OCI-LY7 (cell line): ENCODE measurements around the gene HDAC9. TPM values are rescaled to one million over a fixed set of nuclear protein-coding genes. Genes with fewer than 3 reads are reported as not detected.

Experiments used
- BruUV-seq: library from RNA; stranded (reverse); fragments of 400-500 nt; replicated peaks from 2 replicates; lab custom pipeline; 2021; lab: Mats Ljungman, UMichigan
- CTCF ChIA-PET: fragments of 300-600 bp; sonication (Branson Sonifier 250); formaldehyde crosslinking; loops from one replicate; lab custom pipeline; 2022; ENCODE audit warnings: antibody characterized with exemption; ENCODE audit not compliant: unreplicated experiment; lab: Charles Lee
- POLR2A ChIA-PET: fragments of 300-600 bp; sonication (Branson Sonifier 250); formaldehyde crosslinking; loops from one replicate; lab custom pipeline; 2022; ENCODE audit warnings: antibody characterized with exemption; lab: Charles Lee
- DNase-seq: peaks from one replicate; pipeline ENCODE4 v3.0.0-alpha.2; 2015; ENCODE audit warnings: low spot score
- H2AFZ ChIP-seq: fragments of 200-600 bp; sonication (generic), shearing (Covaris generic); 2 replicates; pipeline ENCODE4 v1.6.1; 2014; ENCODE audit warnings: mild to moderate bottlenecking, antibody characterized with exemption, low read length, moderate library complexity
- H3K27ac ChIP-seq: fragments of 200-600 bp; sonication (generic); 2 replicates; pipeline ENCODE4 v1.5.1; 2014; ENCODE audit warnings: mixed run types, low read depth, mild to moderate bottlenecking, moderate library complexity, low read length, inconsistent platforms; ENCODE audit not compliant: poor library complexity, severe bottlenecking
- H3K36me3 ChIP-seq: fragments of 200-600 bp; sonication (generic); 2 replicates; pipeline ENCODE4 v1.6.1; 2014; ENCODE audit warnings: mild to moderate bottlenecking, antibody characterized with exemption, low read length, moderate library complexity, mixed read lengths; ENCODE audit not compliant: insufficient read depth
- H3K4me1 ChIP-seq: fragments of 200-600 bp; sonication (generic); 2 replicates; pipeline ENCODE4 v1.5.1; 2014; ENCODE audit warnings: mild to moderate bottlenecking, low read length; ENCODE audit not compliant: insufficient read depth, poor library complexity, severe bottlenecking
- H3K4me2 ChIP-seq: fragments of 200-600 bp; sonication (generic); 2 replicates; pipeline ENCODE4 v1.6.1; 2014; ENCODE audit warnings: mild to moderate bottlenecking, low read length
- H3K4me3 ChIP-seq: fragments of 200-600 bp; sonication (generic); 2 replicates; pipeline ENCODE4 v1.5.1; 2014; ENCODE audit warnings: mild to moderate bottlenecking, low read depth, low read length; ENCODE audit not compliant: poor library complexity, severe bottlenecking
- H3K79me2 ChIP-seq: fragments of 200-600 bp; sonication (generic); 2 replicates; pipeline ENCODE4 v1.6.1; 2016; ENCODE audit warnings: low read depth, mild to moderate bottlenecking, low read length, moderate library complexity, mixed read lengths; ENCODE audit not compliant: insufficient read depth
- H3K9me2 ChIP-seq: fragments of 200-600 bp; sonication (generic); 2 replicates; pipeline ENCODE4 v1.6.1; 2016; ENCODE audit warnings: mild to moderate bottlenecking, low read length, mixed read lengths; ENCODE audit not compliant: insufficient read depth
- H3K9me3 ChIP-seq: fragments of 200-600 bp; sonication (generic); 2 replicates; pipeline ENCODE4 v1.6.1; 2014; ENCODE audit warnings: mild to moderate bottlenecking, mixed run types, low read length, mixed read lengths
- H4K20me1 ChIP-seq: fragments of 200-600 bp; sonication (generic); 2 replicates; pipeline ENCODE4 v1.6.1; 2014; ENCODE audit warnings: mild to moderate bottlenecking, antibody characterized with exemption, low read length, moderate library complexity, mixed read lengths; ENCODE audit not compliant: insufficient read depth
- CTCF ChIP-seq: fragments of 200-600 bp; sonication (generic); conservative IDR thresholded peaks from 2 replicates; pipeline ENCODE4 v1.5.1; 2014; ENCODE audit warnings: mild to moderate bottlenecking, antibody characterized with exemption, low read length, moderate library complexity, mixed read lengths
- EZH2phosphoT487 ChIP-seq: fragments of 200-600 bp; sonication (generic); IDR thresholded peaks from 2 replicates; pipeline ENCODE4 v1.6.1; 2018; ENCODE audit warnings: low read depth, borderline replicate concordance, mild to moderate bottlenecking, mixed run types, antibody characterized with exemption, low read length, moderate library complexity, mixed read lengths
- intact Hi-C: fragments of 100-400 bp; cut with micrococcal nuclease; formaldehyde crosslinking; loops from one replicate; pipeline ENCODE4 v1.10.0; 2022; ENCODE audit not compliant: unreplicated experiment
- total RNA-seq, 2 experiments: library from RNA; depleted of rRNA in 1 of 2; stranded (reverse); fragments of >200 nt in 1 of 2; shearing (Covaris generic) in 1 of 2; gene quantifications; 2 replicates each; pipeline ENCODE4 v1.2.3, GENCODE V29; 2014 to 2022

HDAC9 gene
- total RNA-seq, 2 experiments from 2014 or later, result 58.8 to 91.7 TPM

- no peaks in the 10 kb centered on the region for H4K20me1 ChIP-seq
- TF ChIP-seq EZH2phosphoT487, result no peak
- no peak for TF ChIP-seq CTCF
- no peak overlapping the region for H3K4me3 ChIP-seq
- CTCF ChIA-PET, result no interaction called here
- intact Hi-C loops, result no loop called here
- H3K4me2 ChIP-seq, result no peak overlapping the region
- no peak for DNase-seq
- H3K9me3 ChIP-seq, result no peaks in the 10 kb centered on the region
- no peak overlapping the region for H3K27ac ChIP-seq
- H3K4me1 ChIP-seq, result no peaks in the 10 kb centered on the region
- H2AFZ ChIP-seq, result no peak overlapping the region
- BruUV-seq, result no TSS peak
- no peaks in the 10 kb centered on the region for H3K36me3 ChIP-seq
- POLR2A ChIA-PET, result interaction anchor here (0.7 to 1.5 kb wide), 3 partner anchors 10 to 542 kb away, joined by 3 read pairs; no protein-coding TSS in a partner anchor
- no peaks in the 10 kb centered on the region for H3K79me2 ChIP-seq
- H3K9me2 ChIP-seq, result no peaks in the 10 kb centered on the region
These were observed 408.1 kb downstream of the HDAC9 start for GRCh38 chr7:18903695-18904094.

GRCh38 chr7:18905316-18905943 is 409.9 kb downstream of the HDAC9 start:
- Histone ChIP-seq H3K4me3 (no peak overlapping the region), H3K36me3 (no peaks in the 10 kb centered on the region), H3K4me2 (no peak overlapping the region), H2AFZ (no peak overlapping the region), H4K20me1 (no peaks in the 10 kb centered on the region), H3K9me3 (no peaks in the 10 kb centered on the region), H3K4me1 (no peaks in the 10 kb centered on the region), H3K27ac (no peak overlapping the region), H3K9me2 (no peaks in the 10 kb centered on the region), H3K79me2 (no peaks in the 10 kb centered on the region)
- TF ChIP-seq EZH2phosphoT487, result no peak
- no peak for TF ChIP-seq CTCF
- POLR2A ChIA-PET, result no interaction called here
- CTCF ChIA-PET, result no interaction called here
- DNase-seq, result no peak
- no TSS peak for BruUV-seq
- intact Hi-C loops, result no loop called here

- no peaks in the 10 kb centered on the region for H3K79me2 ChIP-seq
- CTCF ChIA-PET, result no interaction called here
- no peak overlapping the region for H2AFZ ChIP-seq
- intact Hi-C loops, result no loop called here
- H3K27ac ChIP-seq, result no peak overlapping the region
- no peak overlapping the region for H3K4me3 ChIP-seq
- no peak for DNase-seq
- H3K36me3 ChIP-seq, result no peaks in the 10 kb centered on the region
- no peaks in the 10 kb centered on the region for H3K9me3 ChIP-seq
- no peak overlapping the region for H3K4me2 ChIP-seq
- TF ChIP-seq CTCF, result no peak
- no peak for TF ChIP-seq EZH2phosphoT487
- H3K9me2 ChIP-seq, result no peaks in the 10 kb centered on the region
- no peaks in the 10 kb centered on the region for H3K4me1 ChIP-seq
- H4K20me1 ChIP-seq, result no peaks in the 10 kb centered on the region
- POLR2A ChIA-PET, result interaction anchor here (0.7 kb wide), 1 partner anchor 53 kb away, joined by 4 read pairs; no protein-coding TSS in a partner anchor
- BruUV-seq, result no TSS peak
These were observed 411.4 kb downstream of the HDAC9 start for GRCh38 chr7:18906901-18907300.
